HFFc6 (cell line): ENCODE results near the gene IL15. TPM values are rescaled to one million over a fixed set of nuclear protein-coding genes. Genes with fewer than 3 reads are reported as not detected.

ENCODE experiments used
- DNase-seq: peaks from one replicate; pipeline ENCODE4 v3.0.0-alpha.2; 2018
- H3K27ac Mint-ChIP-seq: 2 replicates; pipeline ENCODE4 v1.8.0; 2020; ENCODE audit warnings: mild to moderate bottlenecking, mixed read lengths
- H3K27me3 Mint-ChIP-seq: 2 replicates; pipeline ENCODE4 v1.8.0; 2021; ENCODE audit warnings: mild to moderate bottlenecking, moderate library complexity, mixed read lengths; ENCODE audit not compliant: insufficient read depth
- H3K36me3 Mint-ChIP-seq: 2 replicates; pipeline ENCODE4 v1.8.0; 2021; ENCODE audit warnings: low read depth, mixed read lengths
- H3K4me1 Mint-ChIP-seq: 2 replicates; pipeline ENCODE4 v1.8.0; 2020; ENCODE audit warnings: low read depth, mixed read lengths
- H3K4me3 Mint-ChIP-seq: 2 replicates; pipeline ENCODE4 v1.8.0; 2020; ENCODE audit warnings: mild to moderate bottlenecking, moderate library complexity, mixed read lengths
- H3K9me3 Mint-ChIP-seq: 2 replicates; pipeline ENCODE4 v1.8.0; 2020; ENCODE audit warnings: mild to moderate bottlenecking, mixed read lengths
- total RNA-seq, 6 experiments: library from RNA; stranded (reverse); fragmentation: NEBNext Ultra II Directional; extraction: Animal tissue kit (Norgen Biotek cat#: 25700); gene quantifications; 2 replicates in 1 of 6; 3 replicates in 5 of 6; pipeline ENCODE4 v1.2.3, GENCODE V29; 2021
- TF ChIP-seq, protein P1 (sequence below): fragments of 200-600 bp; sonication (generic); IDR thresholded peaks from 2 replicates; pipeline ENCODE4 v1.5.0; 2021; ENCODE audit warnings: antibody characterized with exemption, mild to moderate bottlenecking

Gene IL15
- total RNA-seq, 6 experiments from 2014 or later = 1.9 to 3.9 (median 3.4) TPM

DNA sequence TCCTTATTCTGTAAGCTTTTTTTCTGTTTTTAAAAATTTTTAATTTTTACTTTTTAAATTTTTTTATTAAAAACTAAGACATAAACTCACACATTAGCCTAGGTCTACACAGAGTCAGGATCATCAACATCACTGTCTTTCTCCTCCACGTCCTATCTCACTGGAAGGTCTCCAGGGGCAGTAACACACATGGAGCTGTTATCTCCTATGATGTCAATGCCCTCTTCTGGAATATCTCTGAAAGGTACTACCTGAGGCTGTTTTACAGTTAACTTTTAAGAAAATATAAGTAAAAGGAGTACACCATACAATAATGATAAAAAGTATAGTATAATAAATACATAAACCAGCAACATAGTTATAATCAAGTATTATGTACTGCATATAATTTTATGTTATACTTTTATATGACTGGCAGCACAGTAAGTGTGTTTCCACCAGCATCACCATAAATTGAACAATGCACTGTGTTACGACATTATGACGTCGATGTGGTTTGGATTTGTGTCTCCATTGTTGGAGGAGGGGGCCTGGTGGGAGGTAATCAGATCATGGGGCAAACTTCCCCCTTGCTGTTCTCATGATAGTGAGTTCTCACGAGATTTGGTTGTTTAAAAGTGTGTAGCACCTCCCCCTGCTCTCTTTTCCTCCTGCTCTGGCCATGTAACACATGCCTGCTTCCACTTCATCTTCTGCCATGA is 21.3 kb downstream of the IL15 start:
- Mint-ChIP-seq H3K27me3 (no peaks in the 10 kb centered on the region; the same call in 1 of the 2 replicates), H3K36me3 (peaks cover 4% of the 10 kb centered on the region; the same call in 1 of the 2 replicates), H3K4me3 (no peak overlapping the region), H3K27ac (no peak overlapping the region), H3K9me3 (no peaks in the 10 kb centered on the region), H3K4me1 (peaks cover 28% of the 10 kb centered on the region)
- DNase-seq = no peak
- TF ChIP-seq, protein P1, sequence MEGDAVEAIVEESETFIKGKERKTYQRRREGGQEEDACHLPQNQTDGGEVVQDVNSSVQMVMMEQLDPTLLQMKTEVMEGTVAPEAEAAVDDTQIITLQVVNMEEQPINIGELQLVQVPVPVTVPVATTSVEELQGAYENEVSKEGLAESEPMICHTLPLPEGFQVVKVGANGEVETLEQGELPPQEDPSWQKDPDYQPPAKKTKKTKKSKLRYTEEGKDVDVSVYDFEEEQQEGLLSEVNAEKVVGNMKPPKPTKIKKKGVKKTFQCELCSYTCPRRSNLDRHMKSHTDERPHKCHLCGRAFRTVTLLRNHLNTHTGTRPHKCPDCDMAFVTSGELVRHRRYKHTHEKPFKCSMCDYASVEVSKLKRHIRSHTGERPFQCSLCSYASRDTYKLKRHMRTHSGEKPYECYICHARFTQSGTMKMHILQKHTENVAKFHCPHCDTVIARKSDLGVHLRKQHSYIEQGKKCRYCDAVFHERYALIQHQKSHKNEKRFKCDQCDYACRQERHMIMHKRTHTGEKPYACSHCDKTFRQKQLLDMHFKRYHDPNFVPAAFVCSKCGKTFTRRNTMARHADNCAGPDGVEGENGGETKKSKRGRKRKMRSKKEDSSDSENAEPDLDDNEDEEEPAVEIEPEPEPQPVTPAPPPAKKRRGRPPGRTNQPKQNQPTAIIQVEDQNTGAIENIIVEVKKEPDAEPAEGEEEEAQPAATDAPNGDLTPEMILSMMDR = no peak

DNA sequence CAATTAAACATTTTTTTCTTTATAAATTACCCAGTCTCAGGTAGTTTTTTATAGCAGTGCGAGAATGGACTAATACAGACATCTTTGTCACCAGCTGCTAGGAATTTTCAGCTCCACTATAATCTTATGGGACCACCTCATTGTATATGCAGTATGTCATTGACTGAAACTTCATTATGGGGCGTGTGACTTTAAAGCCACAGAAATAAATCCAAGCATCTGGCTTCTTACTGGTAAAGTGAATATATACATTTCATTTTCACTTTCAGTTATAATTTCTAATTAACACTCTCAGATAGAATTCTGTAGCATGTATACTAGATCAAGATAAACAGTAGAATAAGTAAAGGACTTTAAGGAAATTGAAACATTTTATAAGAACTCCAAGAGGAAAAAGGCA is 21.9 kb downstream of the IL15 start:
- Mint-ChIP-seq H3K36me3 (peaks cover 4% of the 10 kb centered on the region; the same call in 1 of the 2 replicates), H3K4me3 (no peak overlapping the region), H3K9me3 (no peaks in the 10 kb centered on the region), H3K4me1 (peaks cover 24% of the 10 kb centered on the region), H3K27me3 (no peaks in the 10 kb centered on the region; the same call in 1 of the 2 replicates), H3K27ac (no peak overlapping the region)
- no peak for DNase-seq
- TF ChIP-seq, protein P1 = no peak

DNA sequence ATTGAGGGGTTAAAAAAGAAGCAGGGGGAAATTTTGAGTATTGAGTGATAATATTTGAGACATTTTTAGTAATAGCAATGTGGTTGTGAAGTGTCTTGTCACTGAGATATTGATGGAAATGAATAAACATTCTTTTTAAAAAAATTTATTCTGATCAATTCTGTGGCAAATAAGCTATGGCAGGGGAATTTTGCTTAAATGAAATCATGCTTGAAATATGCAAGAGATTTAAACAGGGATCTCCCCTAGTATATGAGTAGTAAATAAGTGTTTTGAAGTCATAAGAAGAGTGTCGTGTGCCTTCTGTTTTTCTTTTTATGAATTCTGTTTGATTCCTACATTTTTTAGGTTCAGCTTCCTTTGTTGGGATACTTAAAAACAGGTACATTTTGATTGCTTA is 23.2 kb downstream of the IL15 start:
- H3K4me3 Mint-ChIP-seq = no peak overlapping the region
- TF ChIP-seq, protein P1 = no peak
- no peak for DNase-seq

DNA sequence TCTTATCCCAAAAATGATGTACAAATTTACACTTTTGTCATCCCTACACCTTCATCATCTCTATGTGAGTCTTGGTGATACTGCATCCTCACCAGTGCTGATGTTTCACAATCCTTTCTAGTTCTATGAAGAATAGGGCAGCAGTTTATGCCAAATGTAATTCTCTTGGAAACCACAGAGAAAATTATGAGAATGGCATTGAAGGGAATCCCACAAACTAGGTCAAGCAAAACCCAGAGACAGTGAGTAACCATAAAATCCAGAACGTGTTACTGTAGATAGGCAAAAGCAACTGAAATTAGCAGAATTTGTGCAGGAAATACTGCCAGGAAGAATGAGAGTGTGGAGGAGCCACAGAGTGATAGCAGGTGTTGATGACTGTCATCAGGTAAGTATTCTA is 24.5 kb downstream of the IL15 start:
- Mint-ChIP-seq H3K27ac (no peak overlapping the region), H3K4me1 (peaks cover 24% of the 10 kb centered on the region), H3K9me3 (no peaks in the 10 kb centered on the region), H3K4me3 (no peak overlapping the region), H3K27me3 (no peaks in the 10 kb centered on the region; the same call in 1 of the 2 replicates), H3K36me3 (peaks cover 4% of the 10 kb centered on the region; the same call in 1 of the 2 replicates)
- TF ChIP-seq, protein P1 = no peak
- DNase-seq = no peak

More for the DNA sequence above, 23.2 kb downstream of the IL15 start:
- H3K9me3 Mint-ChIP-seq = no peaks in the 10 kb centered on the region
- H3K27ac Mint-ChIP-seq = no peak overlapping the region
- H3K36me3 Mint-ChIP-seq = peaks cover 4% of the 10 kb centered on the region; the same call in 1 of the 2 replicates
- no peaks in the 10 kb centered on the region; the same call in 1 of the 2 replicates for H3K27me3 Mint-ChIP-seq
- peaks cover 24% of the 10 kb centered on the region for H3K4me1 Mint-ChIP-seq

- TF ChIP-seq, protein P1 = no peak
- Mint-ChIP-seq H3K36me3 (no peaks in the 10 kb centered on the region; the same call in 1 of the 2 replicates), H3K4me1 (peaks cover 18% of the 10 kb centered on the region), H3K9me3 (no peaks in the 10 kb centered on the region), H3K27me3 (no peaks in the 10 kb centered on the region), H3K4me3 (no peak overlapping the region), H3K27ac (no peak overlapping the region)
- DNase-seq = peak; percentile 36
These were observed 32.0 kb downstream of the IL15 start for GRCh38 chr4:141668200-141668910.
